ENCODE results near the gene PRPF40A. TPM values are rescaled to one million over a fixed set of nuclear protein-coding genes. Genes with fewer than 3 reads are reported as not detected.

The PRPF40A gene
- total RNA-seq, 1 experiment from 2014 or later = 127 TPM

- H3K9me3 Mint-ChIP-seq (ENCODE audit: unreplicated experiment) = no peaks in the 10 kb centered on the region
- Histone ChIP-seq H3K4me1 (no peaks in the 10 kb centered on the region), H3K36me3 (ENCODE audit: control insufficient read depth, insufficient read depth, low read length) (no peaks in the 10 kb centered on the region), H3K4me3 (ENCODE audit: low read depth, low read length) (no peak overlapping the region), H3K9me3 (no peaks in the 10 kb centered on the region), H3K27me3 (replicated peaks; ENCODE audit: control insufficient read depth, insufficient read depth, low read length) (no peaks in the 10 kb centered on the region)
- DNase-seq = no peak
- H3K4me1 Mint-ChIP-seq (ENCODE audit: low read depth, unreplicated experiment) = no peaks in the 10 kb centered on the region
- ChIA-PET CTCF (no interaction called here), POLR2A (no interaction called here)
- H3K27me3 Mint-ChIP-seq (ENCODE audit: insufficient read depth, unreplicated experiment) = no peaks in the 10 kb centered on the region
- no peak overlapping the region for H3K4me3 Mint-ChIP-seq (ENCODE audit: unreplicated experiment)
- no TSS peak for BruUV-seq (replicated peaks)
- H3K36me3 Mint-ChIP-seq (ENCODE audit: insufficient read depth, unreplicated experiment) = peaks cover 62% of the 10 kb centered on the region
- intact Hi-C loops (cut with micrococcal nuclease; ENCODE audit: unreplicated experiment) = no loop called here
- TF ChIP-seq CTCF (IDR thresholded peaks at IDR 0.05; ENCODE audit: insufficient read depth in 1 of 2, low read depth in 1 of 2, low read length in 1 of 2, severe bottlenecking in 1 of 2, unreplicated experiment in 1 of 2) = no peak
- no peak overlapping the region for H3K27ac Mint-ChIP-seq (ENCODE audit: unreplicated experiment)
Measured at GRCh38 chr2:152649997-152650396, 67.3 kb downstream of the PRPF40A start.

GRCh38 chr2:152648336-152648735 lies 68.9 kb downstream of the PRPF40A start:
- TF ChIP-seq CTCF (IDR thresholded peaks at IDR 0.05; ENCODE audit: insufficient read depth in 1 of 2, low read depth in 1 of 2, low read length in 1 of 2, severe bottlenecking in 1 of 2, unreplicated experiment in 1 of 2) = peak in 1 of 2 experiments; percentile 32
- CTCF ChIA-PET = interaction anchor here (1.6 kb wide), 1 partner anchor 13 kb away, joined by 6 read pairs; no protein-coding TSS in a partner anchor
- H3K4me1 Mint-ChIP-seq (ENCODE audit: low read depth, unreplicated experiment) = no peaks in the 10 kb centered on the region
- H3K27me3 Mint-ChIP-seq (ENCODE audit: insufficient read depth, unreplicated experiment) = no peaks in the 10 kb centered on the region
- no peak overlapping the region for H3K4me3 Mint-ChIP-seq (ENCODE audit: unreplicated experiment)
- peaks cover 67% of the 10 kb centered on the region for H3K36me3 Mint-ChIP-seq (ENCODE audit: insufficient read depth, unreplicated experiment)
- Histone ChIP-seq H3K27me3 (replicated peaks; ENCODE audit: control insufficient read depth, insufficient read depth, low read length) (no peaks in the 10 kb centered on the region), H3K9me3 (no peaks in the 10 kb centered on the region), H3K36me3 (ENCODE audit: control insufficient read depth, insufficient read depth, low read length) (no peaks in the 10 kb centered on the region; the same call in 1 of the 2 replicates), H3K4me3 (ENCODE audit: low read depth, low read length) (no peak overlapping the region), H3K4me1 (no peaks in the 10 kb centered on the region)
- H3K27ac Mint-ChIP-seq (ENCODE audit: unreplicated experiment) = no peak overlapping the region
- POLR2A ChIA-PET = interaction anchor here (0.7 kb wide), 1 partner anchor 48 kb away, joined by 3 read pairs; no protein-coding TSS in a partner anchor
- no peak for DNase-seq
- TSS peak; percentile 28 for BruUV-seq (replicated peaks)
- no peaks in the 10 kb centered on the region for H3K9me3 Mint-ChIP-seq (ENCODE audit: unreplicated experiment)
- intact Hi-C loops (cut with micrococcal nuclease; ENCODE audit: unreplicated experiment) = no loop called here

GRCh38 chr2:152647552-152647951 lies 69.7 kb downstream of the PRPF40A start:
- Histone ChIP-seq H3K9me3 (no peaks in the 10 kb centered on the region), H3K4me1 (no peaks in the 10 kb centered on the region), H3K27me3 (replicated peaks; ENCODE audit: control insufficient read depth, insufficient read depth, low read length) (no peaks in the 10 kb centered on the region), H3K36me3 (ENCODE audit: control insufficient read depth, insufficient read depth, low read length) (no peaks in the 10 kb centered on the region; the same call in 1 of the 2 replicates), H3K4me3 (ENCODE audit: low read depth, low read length) (no peak overlapping the region)
- no peaks in the 10 kb centered on the region for H3K9me3 Mint-ChIP-seq (ENCODE audit: unreplicated experiment)
- no TSS peak for BruUV-seq (replicated peaks)
- TF ChIP-seq CTCF (IDR thresholded peaks at IDR 0.05; ENCODE audit: insufficient read depth in 1 of 2, low read depth in 1 of 2, low read length in 1 of 2, severe bottlenecking in 1 of 2, unreplicated experiment in 1 of 2) = no peak
- DNase-seq = no peak
- no peak overlapping the region for H3K4me3 Mint-ChIP-seq (ENCODE audit: unreplicated experiment)
- intact Hi-C loops (cut with micrococcal nuclease; ENCODE audit: unreplicated experiment) = no loop called here
- peaks cover 74% of the 10 kb centered on the region for H3K36me3 Mint-ChIP-seq (ENCODE audit: insufficient read depth, unreplicated experiment)
- CTCF ChIA-PET = interaction anchor here (1.2 to 1.6 kb wide), 2 partner anchors 12 to 471 kb away, joined by 4 to 6 read pairs; partner anchors contain the start of gene STAM2
- no peaks in the 10 kb centered on the region for H3K4me1 Mint-ChIP-seq (ENCODE audit: low read depth, unreplicated experiment)
- H3K27me3 Mint-ChIP-seq (ENCODE audit: insufficient read depth, unreplicated experiment) = no peaks in the 10 kb centered on the region
- H3K27ac Mint-ChIP-seq (ENCODE audit: unreplicated experiment) = no peak overlapping the region
- POLR2A ChIA-PET = interaction anchor here (0.6 kb wide), 1 partner anchor 476 kb away, joined by 3 read pairs; no protein-coding TSS in a partner anchor
